ENCODE results near the gene RPL14. TPM values are rescaled to one million over a fixed set of nuclear protein-coding genes. Genes with fewer than 3 reads are reported as not detected.

The RPL14 gene
- total and polyA plus RNA-seq, 8 donors: 810 to 1,907 (median 1,503) TPM

DNA sequence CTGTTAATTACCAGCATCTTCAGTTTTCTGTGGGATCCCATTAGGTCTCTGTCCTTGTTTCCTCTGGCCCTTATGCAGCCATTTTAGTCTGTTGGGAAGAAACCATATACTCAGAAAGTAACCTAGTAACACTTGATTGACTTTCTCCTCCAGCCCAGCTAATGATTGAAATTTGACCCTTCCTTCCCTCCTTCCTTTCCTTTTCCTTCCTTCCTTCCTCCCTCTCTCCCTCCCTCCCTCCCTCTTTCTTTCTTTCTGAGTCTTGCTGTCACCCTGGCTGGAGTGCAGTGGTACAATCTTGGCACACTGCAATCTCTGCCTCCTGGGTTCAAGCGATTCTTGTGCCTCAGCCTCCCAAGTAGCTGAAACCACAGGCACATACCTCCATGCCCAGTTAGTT is 42.8 kb downstream of the RPL14 start:
- FAIRE-seq (no peak), ATAC-seq (no peak), DNase-seq (no peak)
- H3K27ac ChIP-seq: no peak overlapping the region
- H3K27me3 ChIP-seq: no peaks in the 10 kb centered on the region
- no peaks in the 10 kb centered on the region for H3K36me3 ChIP-seq
- no peak overlapping the region for H3K4me3 ChIP-seq
- intact Hi-C loops (cut with DNase I): no loop called here
- TF ChIP-seq, protein P1, sequence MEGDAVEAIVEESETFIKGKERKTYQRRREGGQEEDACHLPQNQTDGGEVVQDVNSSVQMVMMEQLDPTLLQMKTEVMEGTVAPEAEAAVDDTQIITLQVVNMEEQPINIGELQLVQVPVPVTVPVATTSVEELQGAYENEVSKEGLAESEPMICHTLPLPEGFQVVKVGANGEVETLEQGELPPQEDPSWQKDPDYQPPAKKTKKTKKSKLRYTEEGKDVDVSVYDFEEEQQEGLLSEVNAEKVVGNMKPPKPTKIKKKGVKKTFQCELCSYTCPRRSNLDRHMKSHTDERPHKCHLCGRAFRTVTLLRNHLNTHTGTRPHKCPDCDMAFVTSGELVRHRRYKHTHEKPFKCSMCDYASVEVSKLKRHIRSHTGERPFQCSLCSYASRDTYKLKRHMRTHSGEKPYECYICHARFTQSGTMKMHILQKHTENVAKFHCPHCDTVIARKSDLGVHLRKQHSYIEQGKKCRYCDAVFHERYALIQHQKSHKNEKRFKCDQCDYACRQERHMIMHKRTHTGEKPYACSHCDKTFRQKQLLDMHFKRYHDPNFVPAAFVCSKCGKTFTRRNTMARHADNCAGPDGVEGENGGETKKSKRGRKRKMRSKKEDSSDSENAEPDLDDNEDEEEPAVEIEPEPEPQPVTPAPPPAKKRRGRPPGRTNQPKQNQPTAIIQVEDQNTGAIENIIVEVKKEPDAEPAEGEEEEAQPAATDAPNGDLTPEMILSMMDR (IDR thresholded peaks at IDR 0.05): no peak
- H3K9me3 ChIP-seq: no peaks in the 10 kb centered on the region
- H3K4me1 ChIP-seq: peaks cover 2 to 7% (median 7%) of the 10 kb centered on the region in 3 donors
- 93 to 96% methylated on average over 1 of the region's 1 CpG for WGBS, 2 donors

DNA sequence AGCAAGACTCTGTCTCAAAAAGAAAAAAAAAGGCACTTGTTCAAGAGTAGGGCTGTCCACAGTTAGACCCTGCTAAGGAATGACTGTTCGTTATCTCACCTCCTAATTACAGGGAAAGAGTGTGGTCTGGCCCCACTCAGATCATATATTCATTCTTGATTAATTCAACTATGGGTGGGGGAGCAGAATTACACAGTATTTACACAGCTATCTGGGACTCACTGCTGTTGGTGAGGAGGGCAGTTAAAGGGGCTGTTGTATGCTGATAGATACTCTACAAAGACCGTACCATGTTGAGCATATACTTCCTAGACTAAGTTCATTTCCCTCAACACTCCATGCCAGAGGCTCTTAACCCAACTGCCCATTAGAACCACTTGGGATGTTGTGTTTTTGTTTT is 44.9 kb downstream of the RPL14 start:
- Histone ChIP-seq H3K27me3 (no peaks in the 10 kb centered on the region), H3K36me3 (no peaks in the 10 kb centered on the region), H3K4me1 (peaks cover 4 to 13% (median 8%) of the 10 kb centered on the region in 3 donors), H3K4me3 (no peak overlapping the region), H3K27ac (no peak overlapping the region), H3K9me3 (no peaks in the 10 kb centered on the region)
- DNase-seq (no peak), FAIRE-seq (no peak), ATAC-seq (no peak)
- WGBS, 2 donors: 93 to 94% methylated on average over 2 of the region's 2 CpGs
- intact Hi-C loops (cut with DNase I): no loop called here
- TF ChIP-seq, protein P1 (IDR thresholded peaks at IDR 0.05): no peak

DNA sequence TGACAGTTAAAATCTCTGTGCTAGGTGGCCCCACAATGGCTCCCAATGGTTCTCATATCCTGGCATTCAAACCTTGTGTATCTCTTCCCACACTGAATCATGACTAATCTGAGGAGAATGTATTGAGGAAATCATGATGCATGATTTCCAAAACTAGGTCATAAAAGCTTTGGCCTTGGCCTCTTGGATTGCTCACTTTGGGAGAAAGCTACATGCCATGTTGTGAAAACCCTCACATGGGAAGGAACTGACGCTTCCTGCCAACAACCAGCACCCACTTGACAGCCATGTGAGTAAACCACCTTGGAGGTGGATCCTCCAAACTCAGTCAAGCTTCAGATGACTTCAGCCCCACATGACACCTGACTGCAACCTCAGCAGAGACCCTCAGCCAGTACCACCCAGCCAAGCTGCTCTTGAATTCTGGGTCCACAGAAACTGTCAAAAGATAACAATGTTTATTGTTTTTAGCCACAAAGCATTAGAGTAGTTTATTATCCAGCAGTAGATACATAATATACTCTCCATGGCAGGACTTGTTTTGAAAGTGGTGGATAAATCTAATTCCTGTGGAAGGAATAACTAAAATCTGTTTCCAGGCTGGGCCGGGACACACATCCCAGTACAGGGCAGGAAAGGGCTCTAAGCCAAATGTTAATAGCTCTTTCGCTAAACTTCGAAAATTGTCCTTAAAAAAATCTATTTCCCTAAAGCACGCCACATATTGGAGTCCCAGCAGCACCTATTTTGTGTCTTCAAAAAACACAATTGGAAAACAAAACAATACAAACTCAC is 47.7 kb downstream of the RPL14 start:
- intact Hi-C loops (cut with DNase I): no loop called here
- 53 to 55% methylated on average over 5 of the region's 5 CpGs for WGBS, 2 donors
- H3K27ac ChIP-seq: peak overlapping the region in 3 of 4 donors; percentile 80 to 91 (median 88)
- no peaks in the 10 kb centered on the region for H3K27me3 ChIP-seq
- peak overlapping the region in 3 of 4 donors; percentile 20 to 64 (median 63) for H3K4me3 ChIP-seq
- H3K36me3 ChIP-seq: no peaks in the 10 kb centered on the region
- H3K4me1 ChIP-seq: peaks cover 4 to 13% (median 8%) of the 10 kb centered on the region in 3 donors
- peak in 3 of 6 donors; percentile 19 to 61 (median 41) for DNase-seq
- FAIRE-seq: no peak
- TF ChIP-seq, protein P1 (IDR thresholded peaks at IDR 0.05): no peak
- peak; percentile 36 to 64 (median 51) for ATAC-seq
- H3K9me3 ChIP-seq: no peaks in the 10 kb centered on the region

DNA sequence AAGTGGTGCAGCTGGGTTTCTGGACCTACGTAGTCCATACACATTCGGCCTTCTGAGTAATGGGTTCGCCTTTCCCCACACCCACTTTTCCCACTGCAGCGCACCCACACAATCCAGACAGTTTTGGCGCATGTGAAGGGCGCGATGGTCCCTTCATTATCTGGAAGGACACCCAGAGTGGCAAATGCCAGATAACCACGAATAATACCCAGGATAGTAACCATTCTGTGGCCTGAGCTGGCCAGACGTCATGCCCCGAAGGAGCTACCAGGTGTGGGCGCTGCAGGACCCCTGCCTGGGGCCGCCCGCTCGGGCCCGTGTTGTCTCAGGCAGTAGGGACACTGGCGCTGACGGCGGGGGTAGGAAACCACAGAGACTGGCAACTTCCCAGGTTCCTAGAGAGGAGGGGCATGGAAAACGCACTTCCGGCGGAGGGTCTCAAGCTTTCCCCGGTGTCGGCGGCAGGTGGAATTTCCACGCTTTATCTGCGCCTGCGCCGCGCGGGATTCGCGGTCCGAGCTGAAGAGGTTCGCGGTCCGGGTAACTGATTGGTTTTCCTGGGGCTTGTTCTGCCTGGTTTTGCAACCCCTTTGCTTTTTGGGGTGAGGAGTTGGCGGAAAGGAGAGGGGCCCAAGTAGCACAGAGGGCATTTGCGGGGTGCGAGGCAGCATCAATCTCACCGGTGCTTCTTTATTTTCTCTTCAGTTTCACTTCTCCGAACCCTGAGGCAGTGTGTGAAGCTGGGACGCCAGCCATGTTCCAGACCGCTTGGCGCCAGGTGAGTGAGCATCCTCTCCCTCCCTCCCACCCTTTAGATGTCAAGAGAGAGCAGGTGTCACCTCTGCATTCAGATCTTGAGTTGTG is 48.7 kb downstream of the RPL14 start, which contains the start of gene ZNF620:
Gene ZNF620, plus strand, starts transcription at position 441 of the 864 bp plus-strand sequence. Its CDS starts 314 bp downstream, at position 755.
- TF ChIP-seq, protein P1 (IDR thresholded peaks at IDR 0.05): peak in 1 of 4 donors; percentile 7
- Histone ChIP-seq H3K4me3 (peak within 1 kb of the TSS; percentile 20 to 64 (median 50)), H3K27ac (peak within 1 kb of the TSS; percentile 68 to 91 (median 84)), H3K9me3 (no peaks in the 10 kb centered on the region), H3K4me1 (peaks cover 4 to 13% (median 8%) of the 10 kb centered on the region in 3 donors), H3K27me3 (no peaks in the 10 kb centered on the region), H3K36me3 (no peaks in the 10 kb centered on the region)
- ATAC-seq: peak; percentile 92 to 97 (median 95)
- no peak for FAIRE-seq
- 1 to 2% methylated on average over 44 of the region's 44 CpGs for WGBS, 2 donors
- DNase-seq: peak; percentile 85 to 94 (median 88)
- intact Hi-C loops (cut with DNase I): no loop called here

Measured in pancreas (tissue), 10 donors.